ACC112 (cell line): Measurements from ENCODE around the gene PHLPP2.

Experiments used
- H2AFZ ChIP-seq: fragments of 200-600 bp; sonication (generic); one replicate; pipeline ENCODE4 v1.6.0; 2017; ENCODE audit warnings: antibody characterized with exemption, low read length; ENCODE audit not compliant: unreplicated experiment
- H3K27ac ChIP-seq: fragments of 200-600 bp; sonication (generic); 2 replicates; pipeline ENCODE4 v1.5.1; 2014; ENCODE audit warnings: low read depth, mild to moderate bottlenecking, antibody characterized with exemption, low read length, moderate library complexity
- H3K27me3 ChIP-seq: fragments of 200-600 bp; sonication (generic); 2 replicates; pipeline ENCODE4 v1.6.1; 2014; ENCODE audit warnings: mild to moderate bottlenecking, antibody characterized with exemption, low read length, moderate library complexity, mixed read lengths; ENCODE audit not compliant: insufficient read depth
- H3K36me3 ChIP-seq: fragments of 200-600 bp; sonication (generic); 2 replicates; pipeline ENCODE4 v1.6.1; 2016; ENCODE audit warnings: mild to moderate bottlenecking, antibody characterized with exemption, low read length, moderate library complexity, mixed read lengths; ENCODE audit not compliant: insufficient read depth
- H3K4me1 ChIP-seq: fragments of 200-600 bp; sonication (generic); one replicate; pipeline ENCODE4 v1.6.1; 2016; ENCODE audit warnings: low read length, mixed read lengths; ENCODE audit not compliant: insufficient read depth, unreplicated experiment, control insufficient read depth
- H3K4me3 ChIP-seq: fragments of 200-600 bp; sonication (generic); 2 replicates; pipeline ENCODE4 v1.5.1; 2014; ENCODE audit warnings: mild to moderate bottlenecking, low read depth, low read length
- H3K79me2 ChIP-seq: fragments of 200-600 bp; sonication (generic); one replicate; pipeline ENCODE4 v1.6.0; 2016; ENCODE audit warnings: low read length; ENCODE audit not compliant: control insufficient read depth, unreplicated experiment, insufficient read depth

Gene PHLPP2

DNA sequence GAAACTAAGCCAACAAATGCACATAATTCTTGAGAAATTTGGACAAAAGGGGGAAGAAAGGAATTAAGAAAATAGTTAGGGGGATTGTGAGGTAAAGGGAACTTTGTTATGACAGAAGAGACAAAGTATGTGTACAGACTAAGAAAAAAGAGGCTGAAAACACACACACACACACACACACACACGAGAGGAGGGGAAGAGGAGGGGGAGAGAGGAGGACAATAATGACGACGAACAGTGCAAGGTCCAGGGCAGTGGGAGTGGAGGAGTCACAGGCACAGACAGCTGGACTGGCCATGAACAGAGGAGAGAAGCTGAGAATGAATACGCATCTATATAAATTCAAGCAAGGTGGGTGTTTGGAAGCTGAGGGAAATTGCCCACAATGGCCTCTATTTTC lies 54.0 kb downstream of the PHLPP2 start:
- Histone ChIP-seq H3K36me3 (peaks cover 36% of the 10 kb centered on the region), H3K4me1 (no peaks in the 10 kb centered on the region), H2AFZ (no peak overlapping the region), H3K27me3 (no peaks in the 10 kb centered on the region), H3K79me2 (no peaks in the 10 kb centered on the region), H3K4me3 (no peak overlapping the region), H3K27ac (no peak overlapping the region)

DNA sequence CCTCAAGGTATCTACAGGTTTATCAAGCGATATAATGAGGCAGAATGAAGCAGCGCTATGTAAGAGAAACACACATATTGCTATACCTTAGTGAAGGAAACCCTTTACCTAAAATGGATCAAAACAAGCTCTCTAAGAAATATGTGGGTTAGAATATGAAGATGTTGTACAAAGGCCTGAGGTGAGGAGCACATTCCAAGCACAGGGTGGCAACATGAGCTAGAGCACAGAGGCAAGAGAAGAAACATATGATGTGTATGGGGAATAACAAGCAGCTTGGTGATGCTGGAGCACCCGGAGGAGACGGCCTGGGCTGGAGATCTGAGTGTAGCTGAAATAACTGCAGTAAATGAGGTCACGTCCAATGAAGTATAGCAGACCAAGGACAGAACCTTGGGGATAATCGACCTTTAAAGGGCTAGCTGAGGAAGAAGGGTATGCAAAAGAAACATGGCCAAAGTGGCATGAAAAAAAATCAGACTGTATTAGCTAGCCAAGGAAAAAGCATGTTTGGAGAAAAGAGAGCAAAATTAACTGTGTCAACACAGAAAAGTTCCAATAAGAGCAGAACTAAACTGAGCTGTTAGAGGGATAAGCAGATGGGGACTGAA lies 54.5 kb downstream of the PHLPP2 start:
- Histone ChIP-seq H2AFZ (no peak overlapping the region), H3K27ac (no peak overlapping the region), H3K4me3 (no peak overlapping the region), H3K27me3 (no peaks in the 10 kb centered on the region), H3K4me1 (no peaks in the 10 kb centered on the region), H3K79me2 (no peaks in the 10 kb centered on the region), H3K36me3 (peaks cover 33% of the 10 kb centered on the region)

DNA sequence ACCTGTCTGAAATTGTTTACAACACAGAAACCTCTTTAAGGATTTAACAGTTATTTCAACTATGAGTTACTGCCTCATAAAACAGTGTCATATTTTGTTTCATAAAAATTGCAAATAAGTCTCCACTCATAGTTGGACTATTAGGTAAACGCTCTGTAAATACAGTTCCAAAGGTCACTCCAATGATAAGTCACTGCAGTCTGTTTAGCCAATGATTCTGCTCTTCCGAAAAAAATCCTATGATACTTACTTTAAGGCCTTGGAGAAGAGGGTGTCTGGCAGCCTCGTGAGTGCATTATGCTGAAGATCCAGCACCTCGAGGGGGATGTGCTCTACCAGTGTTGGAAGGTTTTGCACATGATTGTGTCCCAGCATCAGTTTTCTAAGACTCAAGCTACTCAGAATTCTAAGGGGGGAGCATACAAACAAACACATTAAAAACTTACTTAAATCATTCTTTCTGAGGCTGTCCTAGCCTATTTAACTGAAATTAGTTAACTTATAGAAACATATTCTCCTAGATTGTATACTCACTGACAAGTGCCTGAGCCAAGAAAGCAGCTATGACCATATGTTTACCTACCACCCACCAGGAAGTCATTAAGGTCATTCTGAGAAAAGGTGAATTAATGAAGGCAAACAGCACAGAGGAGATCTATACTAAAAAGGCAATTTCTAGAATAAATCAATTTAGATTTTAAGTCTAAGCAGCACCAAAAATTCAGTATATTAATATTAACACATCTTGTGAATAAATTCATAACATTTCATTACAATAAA lies 57.4 kb downstream of the PHLPP2 start:
- Histone ChIP-seq H3K27ac (no peak overlapping the region), H3K27me3 (no peaks in the 10 kb centered on the region), H3K79me2 (no peaks in the 10 kb centered on the region), H3K36me3 (peaks cover 22% of the 10 kb centered on the region), H2AFZ (no peak overlapping the region), H3K4me1 (no peaks in the 10 kb centered on the region), H3K4me3 (no peak overlapping the region)

DNA sequence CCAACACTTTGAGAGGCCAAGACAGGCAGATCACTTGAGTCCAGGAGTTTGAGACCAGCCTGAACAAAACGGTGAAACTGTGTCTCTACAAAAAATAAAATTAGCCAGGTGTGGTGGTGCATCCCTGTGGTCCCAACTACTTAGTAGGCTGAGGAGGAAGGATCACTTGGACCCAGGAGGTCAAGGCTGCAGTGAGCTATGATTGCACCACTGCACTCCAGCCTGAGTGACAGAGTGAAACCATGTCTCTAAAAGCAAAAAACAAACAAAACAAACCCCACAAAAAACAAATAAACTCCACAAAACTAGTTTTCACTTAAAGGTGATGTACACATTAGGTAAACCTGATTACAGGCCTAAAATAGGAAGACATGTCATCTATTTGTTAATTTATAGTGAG lies 58.2 kb downstream of the PHLPP2 start:
- no peaks in the 10 kb centered on the region for H3K79me2 ChIP-seq
- H3K4me1 ChIP-seq: no peaks in the 10 kb centered on the region
- no peak overlapping the region for H2AFZ ChIP-seq
- no peak overlapping the region for H3K4me3 ChIP-seq
- H3K36me3 ChIP-seq: peaks cover 18% of the 10 kb centered on the region
- H3K27ac ChIP-seq: no peak overlapping the region
- H3K27me3 ChIP-seq: no peaks in the 10 kb centered on the region

DNA sequence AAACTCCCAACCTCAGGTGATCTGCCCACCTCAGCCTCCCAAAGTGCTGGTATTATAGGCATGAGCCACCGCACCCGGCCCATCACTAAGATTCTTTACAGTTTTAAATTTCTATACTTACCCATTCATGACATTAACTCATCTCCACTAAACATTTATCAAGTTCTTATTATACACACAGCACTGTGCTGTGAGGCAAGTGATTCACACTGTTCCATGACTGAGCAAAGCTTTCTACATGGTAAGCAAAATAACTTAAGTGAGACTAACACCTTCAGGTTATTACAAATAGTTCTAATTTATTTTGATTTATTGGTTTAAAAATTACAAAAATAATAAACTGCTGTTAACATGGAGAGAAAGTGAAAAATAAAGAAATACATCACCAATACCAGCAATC lies 65.0 kb downstream of the PHLPP2 start:
- no peaks in the 10 kb centered on the region for H3K27me3 ChIP-seq
- H2AFZ ChIP-seq: no peak overlapping the region
- H3K79me2 ChIP-seq: no peaks in the 10 kb centered on the region
- no peaks in the 10 kb centered on the region for H3K4me1 ChIP-seq
- H3K4me3 ChIP-seq: no peak overlapping the region
- peaks cover 26% of the 10 kb centered on the region for H3K36me3 ChIP-seq
- no peak overlapping the region for H3K27ac ChIP-seq

DNA sequence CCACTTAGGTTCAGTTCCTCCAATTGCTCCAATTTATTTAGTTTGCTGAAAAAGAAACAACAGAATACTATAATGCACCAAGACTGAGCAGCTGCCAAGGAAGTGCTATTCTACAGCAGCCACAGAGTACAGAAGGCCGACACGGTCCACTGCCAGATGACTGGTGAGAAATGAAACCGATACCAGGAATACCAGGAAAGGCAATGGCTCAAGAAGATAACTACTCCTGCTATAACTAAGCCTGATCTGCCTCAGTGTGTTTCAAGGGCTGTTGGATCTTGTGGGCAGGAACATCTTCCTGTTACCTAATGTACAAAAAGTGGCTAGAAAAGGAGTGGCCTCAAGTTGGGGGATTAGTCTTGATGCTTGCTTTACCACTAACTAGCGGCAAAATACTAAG lies 65.7 kb downstream of the PHLPP2 start:
- no peak overlapping the region for H2AFZ ChIP-seq
- H3K36me3 ChIP-seq: peaks cover 28% of the 10 kb centered on the region
- H3K4me3 ChIP-seq: no peak overlapping the region
- H3K27me3 ChIP-seq: no peaks in the 10 kb centered on the region
- no peaks in the 10 kb centered on the region for H3K4me1 ChIP-seq
- H3K79me2 ChIP-seq: no peaks in the 10 kb centered on the region
- H3K27ac ChIP-seq: no peak overlapping the region

DNA sequence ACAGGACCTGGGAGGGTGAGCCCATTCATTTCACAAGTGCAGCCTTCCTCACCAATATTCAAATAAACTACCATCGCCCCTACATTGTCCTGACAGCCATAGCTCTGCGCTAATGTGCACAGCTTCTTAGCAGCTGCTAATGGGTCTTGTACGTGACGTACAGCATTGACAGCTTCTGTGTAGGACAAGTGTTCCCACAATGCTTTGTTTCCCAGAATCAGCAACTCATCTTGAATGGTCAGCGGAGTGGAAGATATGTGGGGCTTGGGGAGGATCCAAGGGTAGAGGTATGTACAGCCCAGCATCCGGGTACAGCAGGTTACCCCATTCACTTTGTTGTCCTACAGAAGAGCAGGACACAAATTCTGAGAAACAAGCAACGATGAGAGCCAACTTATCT lies 74.8 kb downstream of the PHLPP2 start:
- H3K79me2 ChIP-seq: no peaks in the 10 kb centered on the region
- peaks cover 10% of the 10 kb centered on the region for H3K36me3 ChIP-seq
- H3K27me3 ChIP-seq: no peaks in the 10 kb centered on the region
- no peak overlapping the region for H2AFZ ChIP-seq
- no peak overlapping the region for H3K4me3 ChIP-seq
- H3K27ac ChIP-seq: no peak overlapping the region
- no peaks in the 10 kb centered on the region for H3K4me1 ChIP-seq

DNA sequence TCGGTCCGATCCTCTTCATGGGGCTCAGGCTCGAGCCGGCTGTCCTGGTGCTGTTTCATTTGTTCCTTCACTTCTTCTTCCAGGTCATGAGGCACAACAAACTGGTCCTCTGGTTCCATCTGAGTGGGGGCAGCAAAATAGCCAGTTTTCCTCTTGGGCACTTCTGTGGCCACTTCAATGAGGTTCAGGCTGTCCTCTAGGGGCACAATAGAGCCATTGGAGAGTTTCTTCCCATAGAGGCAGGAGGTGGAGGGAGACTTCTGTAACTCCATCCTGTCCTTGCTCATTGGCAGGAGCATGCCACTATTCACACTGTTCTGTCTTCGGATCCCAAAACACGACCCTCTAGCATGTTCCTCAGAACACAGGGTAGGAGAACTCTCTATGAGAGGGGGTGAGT lies 75.6 kb downstream of the PHLPP2 start:
- H3K27me3 ChIP-seq: no peaks in the 10 kb centered on the region
- H2AFZ ChIP-seq: no peak overlapping the region
- no peaks in the 10 kb centered on the region for H3K4me1 ChIP-seq
- H3K79me2 ChIP-seq: no peaks in the 10 kb centered on the region
- H3K4me3 ChIP-seq: no peak overlapping the region
- peaks cover 11% of the 10 kb centered on the region for H3K36me3 ChIP-seq
- no peak overlapping the region for H3K27ac ChIP-seq

DNA sequence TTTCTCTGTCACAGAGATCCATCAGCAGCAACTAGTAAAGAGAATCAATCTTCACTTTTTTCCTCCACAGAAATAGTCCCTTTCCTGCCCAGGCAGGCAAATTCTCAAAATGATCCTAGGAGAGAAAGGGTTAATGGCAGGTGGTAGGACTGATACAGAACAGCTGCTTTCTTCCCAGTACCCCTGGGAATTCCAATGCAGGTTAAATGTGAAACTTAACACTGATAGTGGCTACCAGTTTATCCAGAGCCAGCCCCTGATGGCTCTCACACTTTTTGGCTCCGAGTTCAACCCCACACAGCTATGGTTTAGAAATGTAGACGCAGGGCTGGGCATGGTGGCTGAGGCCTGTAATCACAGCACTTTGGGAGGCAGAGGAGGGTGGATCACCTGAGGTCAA lies 76.3 kb downstream of the PHLPP2 start:
- H3K27me3 ChIP-seq: no peaks in the 10 kb centered on the region
- H3K36me3 ChIP-seq: peaks cover 11% of the 10 kb centered on the region
- H3K4me1 ChIP-seq: no peaks in the 10 kb centered on the region
- H3K27ac ChIP-seq: no peak overlapping the region
- H3K4me3 ChIP-seq: no peak overlapping the region
- H3K79me2 ChIP-seq: no peaks in the 10 kb centered on the region
- H2AFZ ChIP-seq: no peak overlapping the region

DNA sequence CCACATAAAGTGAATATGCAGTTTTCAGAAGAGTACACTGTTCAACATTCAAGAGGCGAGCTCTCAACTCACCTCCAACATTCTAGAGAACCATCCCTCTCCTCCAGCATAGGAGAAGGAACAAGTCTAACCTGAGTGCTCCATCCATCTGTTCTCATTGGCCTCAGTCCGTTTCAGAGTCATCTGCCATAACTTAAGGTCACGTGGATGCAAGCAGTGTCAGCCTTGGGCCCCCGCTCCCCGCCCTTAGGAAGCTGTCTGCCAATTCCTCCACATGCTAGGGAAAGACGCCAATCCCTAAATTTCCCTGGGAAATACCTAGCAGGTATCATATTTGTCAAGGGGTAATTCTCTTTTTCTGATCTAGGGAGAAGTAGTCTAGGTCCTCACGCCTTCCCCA lies 77.1 kb downstream of the PHLPP2 start:
- H2AFZ ChIP-seq: no peak overlapping the region
- no peak overlapping the region for H3K4me3 ChIP-seq
- no peaks in the 10 kb centered on the region for H3K79me2 ChIP-seq
- no peak overlapping the region for H3K27ac ChIP-seq
- no peaks in the 10 kb centered on the region for H3K27me3 ChIP-seq
- H3K4me1 ChIP-seq: no peaks in the 10 kb centered on the region
- peaks cover 10% of the 10 kb centered on the region for H3K36me3 ChIP-seq

DNA sequence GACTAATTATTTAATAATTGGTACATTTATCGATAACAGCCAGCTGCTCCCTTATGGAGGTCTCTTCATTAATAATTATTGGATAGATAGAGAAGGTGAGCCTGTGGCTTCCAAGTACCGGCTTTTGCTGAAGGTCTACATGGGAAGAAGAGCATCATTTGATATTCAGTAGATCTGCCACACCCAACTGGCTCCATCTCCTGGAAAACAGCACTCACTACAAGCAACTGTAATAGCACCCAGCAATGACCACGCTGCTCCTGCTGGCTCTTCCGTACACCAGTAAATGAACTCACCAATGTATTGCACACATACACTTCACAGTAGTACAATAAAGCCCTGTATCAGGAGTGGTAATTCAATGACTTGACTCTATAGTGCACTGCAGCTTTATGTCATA lies 79.1 kb downstream of the PHLPP2 start:
- Histone ChIP-seq H2AFZ (no peak overlapping the region), H3K4me3 (no peak overlapping the region), H3K4me1 (no peaks in the 10 kb centered on the region), H3K79me2 (no peaks in the 10 kb centered on the region), H3K36me3 (peaks cover 9% of the 10 kb centered on the region), H3K27ac (no peak overlapping the region), H3K27me3 (no peaks in the 10 kb centered on the region)
